Stimulated activated CD4-positive, alpha-beta T cell treated with anti-CD3 and anti-CD28 coated beads, Interleukin-15, amount 100 ng/mL, for 48 hours (primary cell): ENCODE results near the gene NDE1.
"Not testable (repeated sequence)": the region's sequence is repeated elsewhere in the genome, so short reads cannot be mapped to it uniquely, and the experiment has no call there.

Experiments
- DNase-seq, 2 donors: peaks; one replicate each; pipeline ENCODE4 v3.0.0-alpha.2; 2020; ENCODE audit warnings: low read depth in 2 of 2

The NDE1 gene

DNA sequence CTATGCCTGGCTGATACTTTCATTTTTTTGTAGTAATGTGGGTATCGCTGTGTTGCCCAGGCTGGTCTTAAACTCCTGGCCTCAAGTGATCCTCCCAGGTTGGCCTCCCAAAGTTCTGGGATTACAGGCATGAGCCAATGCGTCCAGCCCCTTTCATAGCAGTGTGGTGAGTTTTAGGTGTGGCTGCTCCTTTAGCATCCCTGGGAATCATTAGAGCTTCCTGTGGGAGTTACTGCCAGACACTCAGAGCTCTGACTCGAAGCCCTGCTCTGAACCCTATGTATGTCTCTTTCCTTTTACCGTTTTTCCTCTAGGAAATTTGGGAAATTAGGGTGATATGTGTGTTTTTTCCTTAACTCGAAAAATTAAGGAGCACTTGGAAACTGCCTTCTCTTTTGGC is 44.5 kb downstream of the NDE1 start:
- no peak for DNase-seq

DNA sequence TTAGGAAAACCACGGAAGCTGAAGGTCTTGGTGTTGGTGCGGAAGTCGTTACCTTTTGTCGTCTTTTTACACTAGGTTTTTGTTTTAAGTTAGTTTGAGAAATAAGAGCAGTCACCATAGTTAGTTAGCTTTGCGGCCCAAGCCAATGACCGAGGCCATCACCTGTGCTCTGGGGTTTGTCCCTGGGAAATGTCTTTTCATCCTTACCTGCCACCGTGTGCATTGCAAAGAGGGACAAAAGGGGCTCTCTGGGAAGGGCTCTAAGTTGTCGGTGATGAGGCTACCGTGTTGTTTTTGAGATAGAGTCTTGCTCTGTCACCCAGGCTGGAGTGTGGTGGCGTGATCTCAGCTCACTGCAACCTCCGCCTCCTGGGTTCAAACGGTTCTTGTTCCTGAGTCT is 49.8 kb downstream of the NDE1 start:
- DNase-seq, result no peak

DNA sequence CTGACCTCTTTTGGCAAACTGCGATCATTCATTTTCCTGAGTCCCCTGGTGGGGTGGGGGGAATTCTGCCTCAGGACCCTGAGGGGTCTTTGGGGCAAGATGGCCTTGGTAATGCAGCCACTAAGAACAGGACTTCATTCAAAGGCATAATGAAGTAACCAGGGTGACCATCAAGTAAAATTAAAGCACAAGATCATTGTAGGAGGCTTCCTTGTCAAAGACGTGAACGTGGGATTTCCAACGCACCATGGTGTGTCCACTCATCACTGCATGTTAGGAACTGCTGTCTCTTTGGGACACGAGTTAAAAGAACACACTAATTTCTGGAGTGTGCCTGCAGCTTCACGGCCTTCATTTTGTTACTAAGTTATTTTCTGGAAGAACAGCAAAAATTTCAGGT is 51.3 kb downstream of the NDE1 start:
- DNase-seq, result no peak

DNA sequence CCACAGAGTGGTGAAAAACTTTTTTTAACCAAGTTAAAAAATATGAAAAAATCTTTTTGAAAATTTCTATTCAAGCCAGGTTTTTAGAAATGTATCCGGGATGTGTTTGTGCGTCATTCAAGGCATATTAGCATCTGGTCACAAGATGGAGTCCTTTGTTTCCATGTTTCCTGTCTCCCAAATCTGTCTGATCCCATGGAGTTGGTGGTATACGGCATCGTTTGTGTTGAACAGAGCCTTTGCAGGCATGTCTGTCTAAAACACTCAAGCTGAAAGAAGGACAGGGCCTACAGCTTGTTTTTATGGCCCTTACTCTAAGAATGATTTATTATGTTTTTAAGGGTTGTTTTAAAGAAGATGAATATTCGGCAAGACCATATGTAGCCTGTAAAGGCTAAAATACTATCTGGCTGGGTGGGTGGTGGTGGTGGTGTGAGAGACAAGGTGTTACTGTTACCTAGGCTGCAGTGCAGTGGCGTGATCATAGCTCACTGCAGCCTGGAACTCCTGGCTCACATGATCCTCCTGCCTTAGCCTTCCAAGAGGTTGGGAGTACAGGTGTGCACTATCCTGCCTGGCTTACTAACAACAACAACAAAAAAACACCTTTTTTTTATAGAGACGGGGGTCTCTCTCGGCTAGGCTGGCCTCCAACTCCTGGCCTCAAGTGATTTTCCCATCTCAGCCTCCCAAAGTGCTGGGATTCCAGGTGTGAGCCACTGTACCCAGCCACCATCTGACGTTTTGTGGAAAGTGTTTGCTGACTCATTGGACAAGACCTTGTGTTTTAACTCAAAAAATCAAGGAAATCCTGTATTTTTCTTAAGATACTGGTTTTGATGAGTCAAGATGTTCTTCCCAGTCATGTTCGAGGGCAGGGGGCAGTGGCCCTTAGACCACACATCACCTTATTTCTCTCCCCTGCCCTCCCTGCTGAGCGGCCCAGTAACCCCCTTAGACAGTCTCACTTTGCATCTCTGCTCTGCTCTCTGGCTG is 52.2 kb downstream of the NDE1 start:
- no peak for DNase-seq

DNA sequence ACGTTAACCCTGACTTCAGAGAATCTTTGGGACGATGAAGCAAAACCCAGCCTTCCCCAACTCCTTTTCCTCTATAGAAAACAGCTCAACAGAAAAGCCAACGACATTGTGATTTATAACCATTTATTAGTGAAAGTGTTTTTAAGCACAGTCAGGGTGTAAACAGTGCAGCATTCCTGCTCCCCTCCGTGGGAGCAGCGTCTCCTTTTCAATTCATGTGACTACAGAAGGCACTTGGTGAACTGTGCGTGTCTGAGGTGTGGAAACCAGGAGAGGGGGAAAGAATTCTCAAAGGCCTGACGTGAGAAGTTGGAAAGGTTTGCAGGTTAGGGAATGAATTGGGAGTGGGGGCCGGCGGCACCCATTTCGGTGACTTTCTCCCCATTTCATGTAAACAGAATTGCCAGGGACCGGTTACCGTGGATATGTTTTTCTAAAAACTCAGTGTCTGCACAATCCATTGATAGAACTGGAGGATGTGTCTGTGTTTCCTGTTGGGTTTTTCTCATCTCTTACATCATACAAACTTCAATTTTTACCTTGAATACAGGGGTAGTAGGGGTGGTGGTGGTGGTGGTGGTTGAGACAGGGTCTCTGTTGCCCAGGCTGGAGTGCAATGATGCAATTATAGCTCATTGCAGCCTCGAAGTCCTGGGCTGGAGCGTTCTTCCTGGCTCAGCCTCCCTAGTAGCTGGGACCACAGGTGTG is 53.1 kb downstream of the NDE1 start:
- DNase-seq, result no peak

DNA sequence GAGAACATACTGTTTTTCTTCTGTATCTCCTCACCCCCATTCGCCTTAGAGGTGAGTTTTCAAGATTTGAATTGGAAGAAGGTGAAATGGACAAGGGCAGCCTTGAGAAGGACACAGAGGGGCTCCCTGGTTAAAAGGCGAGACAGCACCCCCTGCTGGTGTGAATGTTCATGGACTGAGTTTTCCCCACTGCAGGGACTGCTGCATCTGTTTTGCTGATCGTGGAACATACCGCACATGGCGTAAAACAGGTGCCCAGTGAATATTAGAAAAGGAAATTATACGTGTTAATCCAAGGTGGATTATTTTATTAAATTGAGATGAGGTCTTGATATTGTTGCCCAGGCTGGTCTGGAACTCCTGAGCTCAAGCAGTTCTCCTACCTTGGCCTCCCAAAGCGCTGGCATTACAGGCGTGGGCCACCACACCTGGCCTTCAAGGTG is 54.5 kb downstream of the NDE1 start:
- DNase-seq, result peak; percentile 35 to 67

DNA sequence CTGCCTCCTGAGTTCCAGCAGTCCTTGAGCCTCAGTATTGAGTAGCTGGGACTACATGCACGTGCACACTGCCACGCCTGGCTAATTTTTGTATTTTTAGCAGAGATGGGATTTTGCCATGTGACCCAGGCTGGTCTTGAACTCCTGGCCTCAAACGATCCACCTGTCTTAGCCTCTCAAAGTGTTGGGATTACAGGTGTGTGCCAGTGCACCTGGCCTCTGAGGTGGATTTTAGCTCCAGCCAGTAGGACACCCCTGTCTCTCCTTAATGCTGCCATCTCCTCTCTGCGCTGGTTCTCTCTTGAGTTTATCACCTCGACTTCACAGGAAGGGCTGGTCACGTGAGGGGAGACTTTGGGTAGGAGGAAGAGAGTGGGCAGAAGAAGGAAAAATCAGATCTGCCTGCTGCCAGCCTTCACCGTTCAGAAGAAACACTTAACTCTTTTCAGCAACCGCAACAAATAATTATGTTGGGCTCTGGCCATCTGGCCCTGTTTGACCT is 55.1 kb downstream of the NDE1 start:
- no peak for DNase-seq

DNA sequence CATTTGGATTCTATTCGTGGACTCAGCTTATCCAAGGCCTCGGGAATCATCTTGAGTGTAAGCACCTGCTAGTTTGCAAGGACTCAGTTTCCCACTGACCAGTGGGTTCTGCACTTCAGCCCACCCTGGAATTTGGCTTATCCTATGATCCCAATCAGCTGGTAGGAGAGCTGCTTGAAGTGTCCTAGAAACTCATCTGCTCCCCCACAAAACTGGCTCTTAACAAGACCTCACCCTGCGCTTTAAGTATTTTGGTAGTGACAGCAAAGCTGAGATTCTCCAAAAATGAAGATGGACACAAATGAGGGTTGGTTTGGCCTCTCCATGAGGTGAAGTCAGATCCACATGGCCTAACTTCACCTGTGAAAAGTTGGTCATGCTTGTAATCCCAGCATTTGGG is 57.3 kb downstream of the NDE1 start:
- DNase-seq, result no peak

DNA sequence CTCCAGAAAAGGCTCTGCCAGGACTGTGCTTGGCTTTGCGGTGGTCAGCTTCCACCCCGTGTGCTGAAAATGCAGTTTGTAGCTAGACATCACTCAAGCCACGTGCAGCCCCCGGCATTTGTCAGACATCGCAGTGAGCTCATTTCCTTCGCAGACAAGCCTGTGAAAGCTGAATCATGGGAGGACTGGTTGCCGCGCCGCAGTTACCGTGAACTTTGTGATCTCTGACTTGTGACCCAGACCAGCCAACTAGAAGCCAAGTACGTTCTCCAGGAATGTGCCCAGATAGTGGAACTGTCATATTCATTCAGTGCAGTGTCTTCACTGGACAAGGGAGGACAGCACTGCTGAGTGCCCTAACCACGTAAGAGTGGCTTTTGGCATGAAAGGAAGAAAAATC is 58.1 kb downstream of the NDE1 start:
- no peak for DNase-seq

DNA sequence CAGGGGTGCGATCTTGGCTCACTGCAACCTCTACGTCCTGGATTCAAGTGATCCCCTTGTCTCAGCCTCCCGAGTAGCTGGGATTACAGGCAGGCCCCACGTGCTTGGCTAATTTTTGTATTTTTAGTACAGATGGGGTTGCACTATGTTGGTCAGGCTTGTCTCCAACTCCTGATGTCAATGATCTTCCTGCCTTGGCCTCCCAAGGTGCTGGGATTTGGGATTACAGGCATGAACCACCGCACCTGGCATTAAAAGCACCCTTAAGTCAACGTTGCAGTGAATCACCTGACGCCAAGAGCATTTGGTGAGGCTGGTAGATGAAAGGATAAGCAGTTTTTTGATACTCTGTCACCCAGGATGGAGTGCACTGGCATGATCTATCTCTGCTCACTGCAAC is 59.0 kb downstream of the NDE1 start:
- no peak for DNase-seq

DNA sequence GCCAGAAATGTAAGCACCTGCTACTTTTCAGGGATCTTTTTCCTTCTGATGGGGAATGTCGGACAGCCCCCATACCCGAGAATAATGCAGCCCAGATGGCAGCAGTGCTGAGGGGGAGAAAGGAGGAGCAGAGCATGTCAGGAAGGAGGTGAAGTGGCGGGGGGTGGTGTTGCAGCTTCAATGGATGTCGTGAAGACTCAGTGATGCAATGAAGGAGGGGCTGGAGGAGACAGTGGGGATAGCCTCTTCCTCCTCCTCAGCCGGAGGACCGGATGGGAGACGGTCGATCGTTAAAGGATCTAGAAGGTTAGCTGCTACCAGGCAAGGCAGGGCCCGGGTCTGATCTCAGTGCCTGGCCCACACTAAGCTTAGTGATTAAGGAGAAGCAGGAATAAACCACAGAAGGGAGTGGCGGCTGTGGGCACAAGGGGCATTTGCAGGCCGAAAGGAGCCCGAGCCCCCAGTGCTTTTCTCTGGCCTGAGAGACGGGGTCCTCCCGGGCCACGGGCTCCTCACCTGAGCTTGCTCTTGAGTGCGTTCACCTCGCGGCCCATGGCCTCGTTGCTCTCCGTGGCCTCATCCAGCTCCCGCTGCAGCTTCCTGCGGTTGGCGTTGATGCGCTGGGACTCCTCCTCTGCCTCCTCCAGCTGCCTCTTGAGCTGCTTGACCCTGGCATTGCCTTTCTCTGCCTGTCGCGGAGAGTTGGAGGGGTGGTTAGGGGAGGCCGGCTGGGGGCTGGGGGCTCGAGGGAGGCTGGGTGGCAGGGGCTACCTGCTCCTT is 64.5 kb downstream of the NDE1 start:
- no peak for DNase-seq

DNA sequence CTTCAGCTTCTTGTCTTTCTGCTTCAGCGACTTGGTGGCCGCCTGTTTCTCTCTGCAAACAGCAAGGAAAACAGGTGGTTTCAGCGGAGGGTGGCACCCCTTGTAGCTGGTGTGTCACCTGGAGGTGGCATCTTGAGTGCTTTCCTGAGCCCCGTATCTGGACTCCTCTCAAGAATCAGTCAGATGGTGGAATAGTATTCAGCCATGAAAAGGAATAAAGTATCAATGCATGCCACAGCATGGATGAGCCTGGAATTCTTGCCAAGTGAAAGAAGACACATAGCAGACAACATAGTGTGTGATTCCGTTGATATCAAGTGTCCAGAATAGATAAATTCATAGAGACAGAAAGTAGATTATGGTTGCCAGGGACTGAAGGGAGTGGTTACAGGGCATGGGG is 65.2 kb downstream of the NDE1 start:
- DNase-seq, result no peak

DNA sequence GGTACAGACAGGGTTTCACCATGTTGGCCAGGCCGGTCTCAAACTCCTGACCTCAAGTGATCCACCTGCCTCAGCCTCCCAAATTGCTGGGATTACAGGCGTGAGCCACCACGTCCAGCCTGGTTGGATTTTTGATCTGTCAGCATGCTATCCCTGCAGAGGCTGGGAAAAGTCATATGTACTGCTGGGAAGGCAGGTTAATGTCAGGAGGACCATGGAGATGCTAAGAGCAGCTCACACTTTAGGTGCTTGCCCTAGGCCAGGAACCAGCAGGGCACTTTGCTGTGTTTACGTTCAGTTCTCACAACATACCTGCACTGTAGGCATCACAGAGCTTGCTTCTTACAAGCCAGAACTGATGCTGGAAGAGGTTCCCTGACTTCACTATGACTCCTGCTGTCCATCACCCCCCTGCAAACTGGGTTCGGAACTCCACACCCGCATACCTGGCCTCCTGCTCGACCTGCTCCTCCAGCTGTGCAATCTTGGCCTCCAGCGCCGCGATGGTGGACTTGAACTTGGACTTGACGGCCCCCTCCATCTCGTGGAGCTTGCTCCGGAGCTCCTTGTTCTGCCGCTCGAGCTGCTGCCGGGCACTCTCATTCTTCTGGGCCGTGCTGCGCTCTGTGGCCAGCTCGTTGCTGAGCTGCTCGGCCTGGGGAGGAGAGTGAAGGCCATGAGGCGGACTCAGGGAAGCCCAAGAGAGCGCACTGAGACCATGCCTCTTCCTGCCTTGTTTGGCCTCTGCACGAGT is 66.8 kb downstream of the NDE1 start:
- no peak for DNase-seq

DNA sequence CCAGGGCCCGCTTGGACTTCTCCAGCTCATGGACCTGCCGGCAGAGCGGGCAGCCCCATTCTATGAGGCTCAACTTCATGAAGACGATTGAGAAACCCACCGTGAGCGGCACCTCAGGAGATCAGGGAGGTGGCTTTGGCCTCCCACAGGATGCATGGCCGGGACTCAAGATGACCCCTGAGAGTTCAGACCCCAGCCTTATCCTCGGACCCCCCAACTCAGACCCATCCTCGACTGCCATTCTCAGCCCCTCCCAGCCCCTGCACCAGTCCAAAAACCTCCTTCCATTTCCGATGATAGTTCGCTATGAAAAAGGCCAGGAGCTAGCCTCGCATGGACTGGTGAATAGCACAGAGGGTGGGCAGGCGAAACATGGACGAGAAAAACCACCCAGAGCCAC is 71.0 kb downstream of the NDE1 start:
- DNase-seq, result no peak

DNA sequence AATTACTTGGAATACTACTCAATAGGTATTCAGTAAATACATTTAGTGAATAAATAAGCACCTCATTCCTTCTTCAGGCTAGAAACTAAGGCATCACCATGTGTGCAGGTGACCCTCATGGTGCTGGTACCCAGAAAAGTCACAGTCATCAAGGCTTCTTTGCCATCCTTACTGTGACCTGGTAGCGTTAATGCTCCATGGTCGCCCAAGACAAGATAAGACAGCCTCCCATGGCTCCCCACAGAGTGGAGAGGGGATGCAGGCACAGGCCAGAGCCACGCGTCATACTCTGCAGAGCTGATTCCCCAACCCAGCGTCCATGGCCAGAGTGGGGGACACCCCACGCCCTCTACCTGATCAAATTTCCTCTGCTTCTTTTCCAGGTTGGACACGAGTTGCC is 73.8 kb downstream of the NDE1 start:
- DNase-seq, result no peak

DNA sequence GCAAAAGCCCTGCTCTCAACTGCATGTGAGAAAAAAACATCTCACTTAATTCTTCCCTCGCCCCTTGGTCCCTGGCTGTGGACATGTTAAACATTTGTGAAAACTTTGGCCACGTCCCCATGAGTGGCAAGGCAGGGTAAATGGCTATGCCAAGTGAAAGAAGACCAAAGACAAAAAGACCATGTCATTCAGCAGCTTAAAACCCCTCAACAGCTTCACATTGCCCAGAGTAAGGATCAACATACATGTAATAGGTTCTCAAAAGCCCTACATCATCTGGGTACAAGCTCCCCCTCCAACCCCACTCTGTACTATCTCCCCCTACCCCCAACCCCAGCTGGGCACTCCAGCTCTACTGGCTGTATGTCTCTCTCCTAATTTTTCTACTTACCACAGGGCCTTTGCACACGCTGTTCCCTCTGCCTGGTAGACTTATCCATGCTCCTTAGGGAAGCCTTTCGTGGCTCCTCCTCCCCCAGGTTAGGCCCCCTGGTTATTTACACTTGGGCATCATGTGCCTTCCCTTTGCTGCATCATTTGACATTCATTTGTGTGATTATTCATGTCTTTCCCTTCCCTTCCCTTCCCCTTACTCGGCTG is 75.7 kb downstream of the NDE1 start:
- no peak for DNase-seq

DNA sequence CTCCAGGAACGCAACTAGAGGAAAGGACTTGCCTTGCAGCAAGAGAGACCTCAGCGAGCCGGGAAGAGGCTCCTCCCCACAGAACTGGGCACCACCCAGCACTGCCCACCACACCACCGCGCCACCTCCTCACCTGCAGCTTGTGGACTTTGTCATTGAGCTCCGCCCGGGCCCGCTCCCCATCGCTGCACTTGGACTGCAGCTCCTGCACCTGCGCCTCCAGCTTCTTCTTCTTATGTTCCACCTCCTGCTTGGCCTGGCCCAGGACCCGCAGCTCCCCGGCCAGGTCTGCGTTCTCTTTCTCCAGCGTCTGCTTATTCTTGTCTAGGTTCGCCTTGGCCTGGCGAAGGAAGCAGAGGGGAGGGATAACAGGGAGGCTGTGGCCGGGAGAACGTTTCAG is 76.7 kb downstream of the NDE1 start:
- no peak for DNase-seq

DNA sequence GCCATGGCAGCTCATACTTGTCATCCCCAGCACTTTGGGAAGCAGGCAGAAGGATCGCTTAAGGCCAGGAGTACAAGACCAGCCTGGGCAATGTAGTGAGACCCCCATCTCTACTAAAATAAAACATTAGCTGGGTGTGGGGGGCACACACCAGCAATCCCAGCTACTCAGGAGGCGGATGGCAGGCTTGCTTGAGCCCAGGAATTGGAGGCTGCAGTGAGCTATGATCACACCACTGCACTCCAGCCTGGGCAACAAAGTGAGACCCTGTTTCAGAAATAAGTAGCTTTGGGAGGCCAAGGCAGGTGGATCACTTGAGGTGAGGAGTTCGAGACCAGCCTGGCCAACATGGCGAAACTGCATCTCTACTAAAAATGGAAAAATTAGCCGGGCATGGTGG is 77.7 kb downstream of the NDE1 start:
- DNase-seq, result not testable (repeated sequence)

DNA sequence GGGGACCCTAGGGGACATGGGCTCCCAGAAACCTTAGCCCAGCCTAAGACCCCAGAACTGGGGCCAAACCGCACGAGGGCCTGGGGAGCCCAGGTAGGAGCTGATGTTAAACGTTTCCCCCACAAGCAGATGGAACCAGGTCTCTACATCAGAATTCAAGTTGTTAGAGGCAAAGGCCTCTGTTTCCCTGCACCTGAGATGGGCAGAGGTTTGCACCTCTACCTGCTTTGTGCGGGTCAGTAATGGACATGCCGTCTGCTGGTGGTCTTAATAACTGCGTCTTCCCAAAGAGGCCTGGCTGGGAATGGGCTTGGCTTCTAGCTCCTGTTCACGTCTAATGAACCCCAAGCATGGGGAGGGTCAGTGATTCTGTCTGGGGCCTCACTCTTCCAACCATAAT is 79.1 kb downstream of the NDE1 start:
- no peak for DNase-seq

DNA sequence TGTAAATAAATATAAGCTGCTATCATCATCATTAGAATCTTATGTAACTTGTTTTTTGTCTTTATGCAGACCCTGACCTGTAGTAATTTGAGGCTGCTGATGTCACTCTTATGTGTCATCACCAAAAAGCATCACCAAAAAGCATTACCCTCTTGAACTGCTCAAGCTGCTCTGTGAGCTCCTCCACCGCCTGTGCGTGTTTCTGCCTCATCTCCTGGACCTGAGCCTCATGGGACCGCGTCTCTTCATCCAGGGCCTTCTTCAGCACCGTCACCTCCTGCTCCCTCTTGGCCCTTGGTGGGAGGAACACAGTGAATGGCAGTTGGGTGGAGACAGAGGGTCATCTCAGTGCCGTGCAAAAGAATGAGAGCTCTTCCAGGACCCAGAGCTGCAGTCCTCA is 82.4 kb downstream of the NDE1 start:
- DNase-seq, result no peak

DNA sequence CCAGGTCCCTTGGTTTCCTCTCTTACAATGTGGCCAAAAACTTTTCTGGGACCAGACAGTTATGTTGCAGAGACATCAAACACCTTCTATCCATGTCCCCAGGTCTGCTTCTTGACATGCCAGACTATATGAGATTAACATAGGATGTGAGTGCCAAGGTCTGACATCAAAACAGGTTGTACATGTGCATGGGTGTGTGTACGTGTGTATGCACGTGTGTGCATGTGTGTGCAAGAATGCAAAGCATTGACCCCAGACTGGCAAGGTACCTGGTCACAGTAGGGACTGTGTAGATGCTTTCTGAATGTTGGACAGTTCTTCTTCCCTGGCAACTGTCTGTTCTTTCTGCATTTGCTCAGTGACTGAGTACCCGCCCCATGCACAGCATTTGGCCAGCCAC is 85.6 kb downstream of the NDE1 start:
- DNase-seq, result no peak
